IMR-90 (cell line): Measurements from ENCODE around the gene RAVER1. TPM values are rescaled to one million over a fixed set of nuclear protein-coding genes. Genes with fewer than 3 reads are reported as not detected.
A peak's percentile ranks its signal among the peaks of the same experiment; 100 is the strongest.

ENCODE experiments used
- ATAC-seq: fragments of 200-7000 bp; cut with Tn5 transposase; 2 replicates; pipeline ENCODE4 v1.9.1; 2020; ENCODE audit warnings: low read depth, mild to moderate bottlenecking, moderate library complexity
- BruUV-seq: library from RNA; stranded (reverse); fragments of 400-500 nt; replicated peaks from 2 replicates; lab custom pipeline; 2021; lab: Mats Ljungman, UMichigan
- CTCF ChIA-PET: fragments of 300-600 bp; formaldehyde crosslinking; extraction: SDS; loops from one replicate; lab custom pipeline; 2021; ENCODE audit warnings: antibody characterized with exemption; lab: Yijun Ruan, JAX
- POLR2A ChIA-PET: fragments of 300-600 bp; sonication (Branson Sonifier 250); formaldehyde crosslinking; loops from one replicate; lab custom pipeline; 2022; ENCODE audit warnings: antibody characterized with exemption; ENCODE audit not compliant: unreplicated experiment; lab: Charles Lee
- DNase-seq: peaks from one replicate; pipeline ENCODE4 v3.0.0; 2013
- H2AFZ ChIP-seq: replicated peaks from 2 replicates; pipeline ENCODE3; 2013; ENCODE audit warnings: low read length, mild to moderate bottlenecking; ENCODE audit not compliant: poor library complexity
- H2AK5ac ChIP-seq: 2 replicates; pipeline ENCODE4 v1.6.1; 2013; ENCODE audit warnings: low read depth, low read length, inconsistent platforms
- H2AK9ac ChIP-seq: replicated peaks from 2 replicates; pipeline ENCODE3; 2013; ENCODE audit warnings: mild to moderate bottlenecking, low read depth, low read length, moderate library complexity; ENCODE audit not compliant: poor library complexity
- H2BK120ac ChIP-seq: 2 replicates; pipeline ENCODE4 v1.6.1; 2013; ENCODE audit warnings: low read depth, low read length, inconsistent platforms
- H2BK15ac ChIP-seq: 3 replicates; pipeline ENCODE4 v1.6.1; 2013; ENCODE audit warnings: low read depth, low read length, inconsistent platforms
- H2BK20ac ChIP-seq: 2 replicates; pipeline ENCODE4 v1.6.1; 2013; ENCODE audit warnings: low read depth, mild to moderate bottlenecking, inconsistent platforms, low read length, moderate library complexity
- H2BK5ac ChIP-seq: 2 replicates; pipeline ENCODE4 v1.6.1; 2013; ENCODE audit warnings: mild to moderate bottlenecking, low read depth, low read length, inconsistent platforms; ENCODE audit not compliant: poor library complexity, severe bottlenecking
- H3K14ac ChIP-seq: replicated peaks from 2 replicates; pipeline ENCODE4 v1.6.1; 2013; ENCODE audit warnings: low read depth, low read length, inconsistent platforms
- H3K18ac ChIP-seq: 2 replicates; pipeline ENCODE4 v1.6.1; 2013; ENCODE audit warnings: low read depth, low read length, control low read depth
- H3K23ac ChIP-seq: 2 replicates; pipeline ENCODE4 v1.6.1; 2013; ENCODE audit warnings: low read depth, low read length, inconsistent platforms
- H3K27ac ChIP-seq: 2 replicates; pipeline ENCODE4 v1.5.1; 2013; ENCODE audit warnings: mild to moderate bottlenecking, control low read depth, low read length; ENCODE audit not compliant: insufficient read depth
- H3K27me3 ChIP-seq: 2 replicates; pipeline ENCODE4 v1.6.1; 2013; ENCODE audit warnings: low read length; ENCODE audit not compliant: control insufficient read depth, insufficient read depth
- H3K36me3 ChIP-seq: 2 replicates; pipeline ENCODE4 v1.6.1; 2013; ENCODE audit warnings: low read length, mixed read lengths; ENCODE audit not compliant: control insufficient read depth, insufficient read depth
- H3K4ac ChIP-seq: 2 replicates; pipeline ENCODE4 v1.6.1; 2013; ENCODE audit warnings: low read depth, low read length, inconsistent platforms
- H3K4me1 ChIP-seq: 2 replicates; pipeline ENCODE4 v1.6.1; 2013; ENCODE audit warnings: low read length, mixed read lengths; ENCODE audit not compliant: control insufficient read depth, insufficient read depth
- H3K4me2 ChIP-seq: 2 replicates; pipeline ENCODE4 v1.6.1; 2013; ENCODE audit warnings: low read depth, mild to moderate bottlenecking, control low read depth, low read length, moderate library complexity
- H3K4me3 ChIP-seq: 2 replicates; pipeline ENCODE4 v1.5.1; 2013; ENCODE audit warnings: low read depth, mild to moderate bottlenecking, control low read depth, low read length, moderate library complexity; ENCODE audit not compliant: insufficient read depth
- H3K56ac ChIP-seq: 2 replicates; pipeline ENCODE4 v1.6.1; 2013; ENCODE audit warnings: low read length, inconsistent platforms; ENCODE audit not compliant: insufficient read depth; ENCODE audit errors: extremely low read depth
- H3K79me1 ChIP-seq, 2 experiments: 2 replicates each; pipeline ENCODE4 v1.6.1; 2013; ENCODE audit warnings: low read length in 2 of 2, inconsistent platforms in 1 of 2, low read depth in 1 of 2
- H3K9ac ChIP-seq: 2 replicates; pipeline ENCODE4 v1.6.1; 2013; ENCODE audit warnings: low read depth, low read length, control low read depth
- H3K9me1 ChIP-seq: 2 replicates; pipeline ENCODE4 v1.6.1; 2013; ENCODE audit warnings: low read length, inconsistent platforms; ENCODE audit not compliant: insufficient read depth
- H3K9me3 ChIP-seq: 2 replicates; pipeline ENCODE4 v1.6.1; 2013; ENCODE audit warnings: low read length; ENCODE audit not compliant: control insufficient read depth, insufficient read depth
- H4K20me1 ChIP-seq: 2 replicates; pipeline ENCODE4 v1.6.1; 2013; ENCODE audit warnings: low read length, inconsistent platforms; ENCODE audit not compliant: insufficient read depth
- H4K5ac ChIP-seq: 2 replicates; pipeline ENCODE4 v1.6.1; 2013; ENCODE audit warnings: mild to moderate bottlenecking, low read depth, low read length, control low read depth
- H4K8ac ChIP-seq, 2 experiments: 2 replicates each; pipeline ENCODE4 v1.6.1; 2013; ENCODE audit warnings: low read depth in 2 of 2, low read length in 2 of 2, control low read depth in 1 of 2, inconsistent platforms in 1 of 2
- H4K91ac ChIP-seq: 2 replicates; pipeline ENCODE4 v1.6.1; 2013; ENCODE audit warnings: low read depth, low read length, inconsistent platforms; ENCODE audit not compliant: insufficient read depth
- FOS ChIP-seq: fragments of 150-350 bp; IDR thresholded peaks from 2 replicates; pipeline ENCODE4 v1.6.1; 2016; ENCODE audit warnings: low read depth, low read length
- MAZ ChIP-seq: IDR thresholded peaks from 2 replicates; pipeline ENCODE4 v1.6.1; 2012; ENCODE audit warnings: low read depth, mild to moderate bottlenecking, low read length, improper control_type of control experiment, moderate library complexity, borderline replicate concordance
- NFE2L2 ChIP-seq: fragments of 150-350 bp; IDR thresholded peaks from 2 replicates; pipeline ENCODE4 v1.6.1; 2016; ENCODE audit warnings: low read depth, mild to moderate bottlenecking, low read length
- RAD21 ChIP-seq: IDR thresholded peaks from 2 replicates; pipeline ENCODE4 v1.6.1; 2012; ENCODE audit warnings: low read length, improper control_type of control experiment
- RFX5 ChIP-seq: IDR thresholded peaks from 2 replicates; pipeline ENCODE4 v1.8.0; 2012; ENCODE audit warnings: low read depth, mild to moderate bottlenecking, low read length, moderate library complexity
- WGBS, 2 experiments: methylation state at CpG; one replicate each; pipeline versions ENCODE4 v1.1.5 to v1.1.7; 2013; ENCODE audit warnings: missing lambda C conversion rate in 2 of 2; ENCODE audit not compliant: insufficient read length in 1 of 2; ENCODE audit errors: extremely low coverage in 2 of 2; 5-methylcytosine and 5-hydroxymethylcytosine counted together
- dilution Hi-C: fragments of 300-500 bp; cut with HindIII; formaldehyde crosslinking; loops from one replicate; pipeline ENCODE4 v1.14.3; 2018; ENCODE audit warnings: low sequenced_read_pairs; ENCODE audit not compliant: unreplicated experiment
- in situ Hi-C: fragments of 300-500 bp; cut with MboI; formaldehyde crosslinking; loops from 3 replicates; pipeline ENCODE4 v1.14.3; 2019; ENCODE audit warnings: low sequenced_read_pairs, inconsistent platforms, mixed read lengths
- intact Hi-C: fragments of 100-400 bp; cut with micrococcal nuclease; formaldehyde crosslinking; loops from 2 replicates; pipeline ENCODE4 v1.10.0; 2022
- polyA plus RNA-seq, 3 experiments: library from polyadenylated mRNA; depleted of rRNA; stranded (reverse); fragments of >200 nt; gene quantifications; 2 replicates each; pipeline ENCODE4 v1.2.3, GENCODE V29; 2012; ENCODE audit warnings: low replicate concordance in 1 of 3
- total RNA-seq: library from RNA; depleted of rRNA; stranded (reverse); fragments of >200 nt; gene quantifications from 2 replicates; pipeline ENCODE4 v1.2.3, GENCODE V29; 2012
- TF ChIP-seq, protein P1 (sequence below): fragments of 150-350 bp; IDR thresholded peaks from 2 replicates; pipeline ENCODE4 v1.6.1; 2016; ENCODE audit warnings: low read depth, mild to moderate bottlenecking, low read length, moderate library complexity, borderline replicate concordance

The RAVER1 gene
- total and polyA plus RNA-seq, 2 of the 4 experiments (the other 2 are of a cell fraction): 2.7 to 18.1 TPM

DNA sequence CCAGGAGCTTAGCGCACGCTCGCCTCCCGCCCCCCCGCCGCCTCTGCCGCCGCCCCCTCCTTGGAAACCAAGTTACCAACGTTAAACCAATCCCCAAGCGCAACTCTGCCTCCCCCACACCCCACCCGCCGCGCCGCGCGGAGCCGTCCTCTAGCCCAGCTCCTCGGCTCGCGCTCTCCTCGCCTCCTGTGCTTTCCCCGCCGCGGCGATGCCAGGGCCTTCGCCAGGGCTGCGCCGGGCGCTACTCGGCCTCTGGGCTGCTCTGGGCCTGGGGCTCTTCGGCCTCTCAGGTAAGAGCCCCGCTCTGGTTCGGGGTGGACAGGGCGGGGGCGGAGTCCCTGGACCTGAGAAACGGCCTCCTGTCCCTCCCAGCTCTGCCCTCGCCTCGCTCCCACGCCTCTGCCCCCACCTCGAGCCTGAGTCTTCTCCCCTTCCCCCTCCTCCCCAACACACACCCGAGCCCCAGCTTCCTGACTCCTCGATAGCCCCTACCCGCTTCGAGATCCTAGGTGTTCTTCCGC is 43.4 kb downstream of the RAVER1 start, which contains the start of gene ICAM5:
ICAM5 (plus strand) TSS at position 117 of the 521 bp plus-strand sequence; CDS start at position 209, 92 bp downstream.
- peak within 1 kb of the TSS; percentile 47 for H3K18ac ChIP-seq
- BruUV-seq: no TSS peak
- POLR2A ChIA-PET: interaction anchor here (0.7 to 1.0 kb wide), 2 partner anchors 16 to 17 kb away, joined by 3 read pairs; no protein-coding TSS in a partner anchor
- H2BK15ac ChIP-seq: peak within 1 kb of the TSS; percentile 73; the same call in 1 of the 3 replicates
- ATAC-seq (peak; percentile 10), DNase-seq (peak; percentile 42)
- H4K8ac ChIP-seq: peak within 1 kb of the TSS; percentile 59 to 82
- H3K9ac ChIP-seq: peak within 1 kb of the TSS; percentile 45
- no peak within 1 kb of the TSS for H3K56ac ChIP-seq
- peak within 1 kb of the TSS; percentile 88 for H2AK9ac ChIP-seq
- peaks cover 0 to 4% of the 10 kb centered on the region in 2 experiments; a peak in 1 of 4 replicates for H3K79me1 ChIP-seq
- H3K27me3 ChIP-seq: no peaks in the 10 kb centered on the region; the same call in 1 of the 2 replicates
- H2BK120ac ChIP-seq: peak within 1 kb of the TSS; percentile 26
- dilution Hi-C loops (no loop called here), in situ Hi-C loops (no loop called here), intact Hi-C loops (no loop called here)
- peak within 1 kb of the TSS; percentile 77 for H3K14ac ChIP-seq
- TF ChIP-seq NFE2L2 (no peak), RAD21 (no peak), RFX5 (no peak), MAZ (peak; percentile 37; the same call in 1 of the 2 replicates), FOS (no peak)
- TF ChIP-seq, protein P1, sequence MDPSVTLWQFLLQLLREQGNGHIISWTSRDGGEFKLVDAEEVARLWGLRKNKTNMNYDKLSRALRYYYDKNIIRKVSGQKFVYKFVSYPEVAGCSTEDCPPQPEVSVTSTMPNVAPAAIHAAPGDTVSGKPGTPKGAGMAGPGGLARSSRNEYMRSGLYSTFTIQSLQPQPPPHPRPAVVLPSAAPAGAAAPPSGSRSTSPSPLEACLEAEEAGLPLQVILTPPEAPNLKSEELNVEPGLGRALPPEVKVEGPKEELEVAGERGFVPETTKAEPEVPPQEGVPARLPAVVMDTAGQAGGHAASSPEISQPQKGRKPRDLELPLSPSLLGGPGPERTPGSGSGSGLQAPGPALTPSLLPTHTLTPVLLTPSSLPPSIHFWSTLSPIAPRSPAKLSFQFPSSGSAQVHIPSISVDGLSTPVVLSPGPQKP: no peak
- peaks cover 16% of the 10 kb centered on the region; the same call in 1 of the 2 replicates for H3K36me3 ChIP-seq
- peak within 1 kb of the TSS; percentile 92 for H2AFZ ChIP-seq
- H3K23ac ChIP-seq: peak within 1 kb of the TSS; percentile 64; the same call in 1 of the 2 replicates
- CTCF ChIA-PET: interaction anchor here (0.8 kb wide), 1 partner anchor 99 kb away, joined by 3 read pairs; no protein-coding TSS in a partner anchor
- WGBS, 2 experiments: 4% methylated on average over 14 of the region's 45 CpGs; no CpG with 5 or more reads in 1 of the 2 experiments
- H3K9me1 ChIP-seq: peaks cover 12% of the 10 kb centered on the region
- peak within 1 kb of the TSS; percentile 72 for H3K4ac ChIP-seq
- H2BK5ac ChIP-seq: peak within 1 kb of the TSS; percentile 58
- peak within 1 kb of the TSS; percentile 47 for H3K27ac ChIP-seq
- H4K5ac ChIP-seq: peak within 1 kb of the TSS; percentile 32; the same call in 1 of the 2 replicates
- no peaks in the 10 kb centered on the region for H3K9me3 ChIP-seq
- H4K20me1 ChIP-seq: 0 out of 2 replicates have a peak, but pooled peaks cover 2% of the 10 kb centered on the region
- peak within 1 kb of the TSS; percentile 86; the same call in 1 of the 2 replicates for H2AK5ac ChIP-seq
- H4K91ac ChIP-seq: peak within 1 kb of the TSS; percentile 41; the same call in 1 of the 2 replicates
- H2BK20ac ChIP-seq: 0 out of 2 replicates have a peak within 1 kb of the TSS, but pooled peaks have one; percentile 46
- H3K4me2 ChIP-seq: peak within 1 kb of the TSS; percentile 96
- peaks cover 24% of the 10 kb centered on the region for H3K4me1 ChIP-seq
- peak within 1 kb of the TSS; percentile 77 for H3K4me3 ChIP-seq
